ENCODE data around the gene CLPTM1L.

- TF ChIP-seq EZH2 (IDR thresholded peaks at IDR 0.05; ENCODE audit: insufficient read depth, low read length) = no peak
- no peak for TF ChIP-seq CTCF (IDR thresholded peaks at IDR 0.05; ENCODE audit: insufficient read depth, low read depth, low read length)
These were observed 40.7 kb upstream of the CLPTM1L start for GRCh38 chr5:1385395-1386273.

Measured in astrocyte (in vitro differentiated cells and primary cell).